ENCODE data around the gene SYT6.

SYT6 gene

DNA sequence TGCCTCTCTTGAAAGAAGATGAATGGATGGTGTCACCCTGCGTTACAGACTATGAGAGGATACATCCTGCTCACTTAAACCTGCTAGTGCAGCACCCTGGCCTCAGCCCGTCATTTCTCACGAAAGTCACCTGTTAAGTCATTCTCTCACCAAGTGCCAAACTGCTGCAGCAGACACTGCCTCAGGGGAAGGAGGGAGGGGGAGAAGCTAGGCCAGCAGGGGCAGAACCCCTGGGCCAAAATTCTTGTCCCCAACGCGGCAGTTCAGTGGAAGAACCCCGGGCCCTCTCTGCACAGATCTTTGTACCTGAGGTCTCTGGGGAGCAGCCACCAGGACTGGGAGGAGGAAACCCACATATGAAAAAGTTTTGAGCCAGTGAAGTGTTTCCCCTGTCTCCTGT, 37.6 kb downstream of the SYT6 start:
- no peak for DNase-seq

DNA sequence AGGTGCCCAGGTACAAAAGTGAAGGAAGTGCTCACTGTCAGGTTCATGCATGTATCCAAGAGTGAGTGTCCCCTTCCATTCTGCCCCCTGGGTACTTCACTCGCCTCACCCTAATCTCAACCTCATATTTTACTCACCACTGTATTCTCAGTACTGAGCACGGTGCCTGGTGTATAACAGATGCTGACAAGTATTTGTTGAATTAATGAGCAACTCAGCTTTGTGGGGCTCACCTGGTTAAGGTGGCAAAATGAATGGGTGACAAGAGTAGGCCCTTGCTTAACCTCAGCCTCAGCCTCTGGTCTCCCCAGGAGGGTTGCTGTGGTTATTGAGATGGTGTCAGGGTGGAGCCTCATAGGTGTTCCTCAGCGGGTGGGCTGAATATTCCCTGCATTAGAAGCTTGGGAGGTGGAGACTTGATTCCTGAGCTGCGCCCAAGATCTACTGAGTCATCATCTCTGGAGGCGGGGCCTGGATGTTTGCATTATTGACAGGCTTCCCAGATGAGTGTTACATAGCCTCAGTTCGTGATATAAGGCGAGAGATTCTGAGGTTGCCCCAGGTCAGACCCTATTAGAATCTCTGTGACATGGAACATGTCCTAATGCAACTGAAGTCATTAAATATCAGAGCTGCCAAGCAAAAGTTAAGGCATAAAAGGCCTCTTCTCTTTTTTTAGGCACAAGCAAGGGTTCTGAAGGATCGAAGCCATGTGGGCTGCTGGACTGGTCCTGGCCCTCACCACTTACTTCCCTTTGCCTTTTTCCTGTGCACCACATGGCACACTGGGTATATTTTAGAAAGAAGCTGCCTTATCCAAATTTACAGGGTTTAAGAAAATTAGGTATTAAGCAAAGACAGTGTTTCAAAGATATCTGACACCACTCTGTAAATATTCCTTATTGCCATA, 39.2 kb downstream of the SYT6 start:
- DNase-seq = no peak

DNA sequence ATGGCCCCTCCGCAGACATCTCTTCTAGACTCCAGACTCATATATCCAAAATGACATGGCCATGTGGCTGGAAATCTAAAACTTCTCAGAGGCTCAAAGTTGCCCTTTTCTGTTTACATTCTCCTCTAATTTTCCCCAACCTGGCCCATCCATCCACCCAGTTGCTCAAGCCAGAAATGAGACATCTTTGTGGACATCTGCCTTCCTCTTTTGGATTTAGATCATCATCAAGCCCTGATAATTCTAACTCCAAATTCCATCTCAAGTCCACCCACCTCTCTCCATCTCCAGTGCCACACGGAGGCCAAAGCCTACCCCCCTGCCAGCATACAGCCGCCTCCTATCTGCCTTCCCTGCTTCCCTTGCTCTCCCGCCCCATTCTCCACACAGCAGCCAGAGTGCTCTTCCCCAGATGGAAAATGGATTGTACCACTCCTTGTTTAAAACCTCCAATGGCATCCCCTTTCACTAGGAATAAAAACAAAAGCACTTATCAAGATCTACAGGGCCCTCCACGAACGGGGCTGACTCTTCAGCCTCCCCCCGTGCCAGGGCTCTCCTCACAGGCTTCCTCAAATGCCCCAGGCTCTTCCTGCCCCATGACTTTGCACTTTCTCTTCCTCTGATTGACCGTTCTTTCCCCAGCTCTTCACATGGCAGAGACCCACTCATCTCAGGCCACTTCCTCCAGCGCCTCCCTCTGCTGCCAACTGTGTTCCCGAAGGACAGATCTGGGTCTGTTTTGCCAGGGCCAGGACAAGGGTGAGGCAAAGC, 40.1 kb downstream of the SYT6 start:
- DNase-seq = no peak

DNA sequence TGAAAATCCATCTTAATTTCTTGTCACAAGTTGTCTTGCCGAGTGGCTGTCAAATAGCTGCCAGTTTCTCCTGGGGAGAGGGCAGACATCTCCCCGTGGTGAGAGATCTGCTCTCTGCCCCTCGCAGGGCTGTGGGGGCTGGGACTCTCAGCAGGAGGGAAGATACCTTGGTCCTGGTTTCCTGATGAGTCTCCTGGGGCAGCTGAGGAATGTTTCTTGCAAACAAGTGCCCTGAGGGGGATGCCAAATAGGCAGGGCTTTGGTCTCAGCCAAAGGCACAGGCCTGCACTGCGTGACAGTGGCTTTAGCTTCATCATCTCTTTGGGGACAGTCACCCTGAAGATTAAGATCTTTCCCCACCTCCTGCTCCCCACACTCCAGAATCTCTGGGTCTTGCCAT, 40.9 kb downstream of the SYT6 start:
- no peak for DNase-seq

DNA sequence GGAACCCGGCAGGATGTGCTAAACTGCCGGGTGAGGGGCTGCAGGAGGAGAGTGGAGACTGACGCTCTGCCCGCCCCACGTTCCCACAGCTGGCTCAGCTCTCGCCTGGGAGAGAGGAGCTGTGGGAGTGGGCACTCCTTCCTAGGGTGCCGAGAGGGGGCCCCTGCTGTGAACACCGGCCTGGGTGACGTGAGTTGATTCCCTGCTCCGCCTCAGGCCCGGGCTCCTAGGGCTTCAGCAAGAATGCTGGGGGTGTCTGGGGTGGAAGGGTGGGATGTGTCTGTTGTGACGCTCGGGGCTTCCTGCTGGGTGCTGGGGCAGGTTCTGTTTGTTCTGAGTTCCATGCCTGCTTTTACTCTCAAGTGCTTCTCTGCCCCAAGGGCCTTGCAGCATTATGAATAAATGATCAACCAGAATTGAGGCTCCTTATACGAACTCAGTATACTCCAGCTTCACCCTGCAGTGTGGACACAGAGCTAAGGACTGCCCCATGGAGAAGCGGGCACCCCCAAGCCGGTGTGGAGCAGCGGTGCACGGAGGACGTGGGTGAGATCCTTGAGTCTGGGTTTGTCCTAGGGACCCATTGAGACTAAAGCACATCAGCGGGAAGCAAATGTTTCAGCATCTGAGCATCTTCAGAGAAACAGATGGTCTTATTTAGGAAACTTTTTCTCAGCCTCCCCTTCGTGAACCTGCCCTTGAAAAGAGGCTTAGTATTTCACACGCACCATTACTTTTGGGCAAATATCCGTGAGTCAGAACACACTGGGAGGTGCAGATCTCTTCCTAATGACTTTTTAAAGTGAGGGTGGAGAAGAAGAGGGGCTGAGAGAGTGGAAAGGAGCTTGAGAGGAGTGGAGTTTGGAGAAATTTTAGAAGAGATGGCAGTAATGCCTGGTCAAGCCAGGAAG, 41.7 kb downstream of the SYT6 start:
- no peak for DNase-seq

DNA sequence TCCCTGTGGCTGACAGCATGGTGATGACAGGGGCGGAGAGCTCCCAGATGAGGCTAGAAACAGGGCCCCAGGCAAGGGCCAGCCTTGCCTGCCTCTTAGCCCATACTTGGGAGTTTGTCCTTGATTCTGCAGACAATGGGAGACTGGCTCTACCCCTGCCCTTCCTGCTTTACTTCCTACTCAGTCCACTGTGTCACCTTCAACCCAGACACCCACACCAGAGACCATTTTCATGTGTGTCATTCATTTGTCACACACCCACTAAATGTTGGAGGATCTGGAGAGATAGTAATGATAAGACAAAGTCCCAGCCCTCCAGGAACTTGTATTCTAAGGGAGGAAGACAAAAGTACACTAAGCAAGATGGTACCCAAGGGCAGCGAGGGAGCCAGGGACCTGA, 43.7 kb downstream of the SYT6 start:
- no peak for DNase-seq

DNA sequence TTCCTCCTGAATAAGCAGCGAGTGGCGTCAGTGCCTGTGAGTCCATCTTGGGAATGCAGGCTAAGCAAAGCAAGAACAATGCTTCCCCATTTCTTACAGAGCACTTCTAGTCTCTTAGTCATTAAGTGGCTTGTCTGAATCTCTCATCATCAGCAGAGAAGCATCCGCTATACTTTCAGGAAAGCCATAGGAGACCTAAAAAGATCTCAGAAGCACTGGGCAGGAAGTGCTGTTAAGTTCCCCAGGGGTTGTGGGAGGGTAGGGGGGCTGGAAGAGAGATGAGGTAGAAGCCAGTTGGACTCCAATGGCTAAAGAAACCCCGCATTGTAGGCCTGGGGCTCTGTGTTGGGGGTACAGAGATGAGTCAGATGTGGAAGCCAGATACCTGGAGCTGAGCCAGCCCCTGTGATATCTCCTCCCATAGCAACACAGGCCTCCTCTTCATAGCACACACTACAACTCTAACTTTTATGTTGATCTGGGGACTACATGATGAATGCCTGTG, 44.9 kb downstream of the SYT6 start:
- DNase-seq = no peak

DNA sequence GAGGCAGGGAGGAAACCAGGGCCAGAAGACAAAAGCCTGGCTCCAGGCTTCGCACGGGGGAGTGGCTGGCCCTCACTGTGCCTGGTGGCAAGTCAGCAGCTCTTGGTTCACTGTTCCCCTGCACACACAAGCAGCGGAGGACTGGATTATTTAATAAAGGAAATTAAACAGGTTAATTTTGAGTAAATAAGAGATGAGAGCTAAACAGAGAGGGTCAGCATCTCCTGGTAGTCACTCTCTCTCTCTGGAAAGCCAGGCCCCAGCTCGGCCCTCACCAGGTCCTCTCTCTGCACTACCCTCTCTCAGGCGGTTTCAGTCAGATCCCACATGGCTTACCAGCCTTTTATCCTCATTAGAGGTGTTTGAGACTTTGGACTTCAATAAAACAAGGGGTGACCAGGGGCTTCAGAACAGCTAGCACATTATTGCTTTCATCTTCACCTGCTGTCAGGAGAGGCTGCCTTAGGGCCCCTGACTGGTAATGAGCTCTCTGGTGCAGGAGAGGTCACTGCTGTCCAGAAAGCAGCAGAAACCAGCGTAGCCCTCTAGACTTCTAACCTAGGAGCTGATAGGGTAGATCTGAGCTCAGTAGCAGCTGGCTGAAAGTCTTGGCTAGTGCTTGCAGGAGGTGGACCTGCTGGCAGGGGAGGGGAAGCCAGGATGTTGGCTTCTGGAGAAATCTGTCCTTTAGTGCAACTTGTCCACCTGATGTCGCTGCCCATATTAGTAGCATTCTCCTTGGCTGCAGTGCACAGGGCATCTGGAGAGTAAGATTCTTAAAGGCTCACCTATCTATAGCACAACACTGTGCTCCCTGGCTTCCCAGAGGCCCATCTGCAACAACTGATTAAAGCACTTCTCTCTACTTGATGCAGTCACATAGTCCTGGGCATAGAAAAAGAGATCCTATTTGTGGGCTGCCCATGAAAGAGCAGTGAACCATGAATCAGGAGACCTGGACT, 45.9 kb downstream of the SYT6 start:
- no peak for DNase-seq

DNA sequence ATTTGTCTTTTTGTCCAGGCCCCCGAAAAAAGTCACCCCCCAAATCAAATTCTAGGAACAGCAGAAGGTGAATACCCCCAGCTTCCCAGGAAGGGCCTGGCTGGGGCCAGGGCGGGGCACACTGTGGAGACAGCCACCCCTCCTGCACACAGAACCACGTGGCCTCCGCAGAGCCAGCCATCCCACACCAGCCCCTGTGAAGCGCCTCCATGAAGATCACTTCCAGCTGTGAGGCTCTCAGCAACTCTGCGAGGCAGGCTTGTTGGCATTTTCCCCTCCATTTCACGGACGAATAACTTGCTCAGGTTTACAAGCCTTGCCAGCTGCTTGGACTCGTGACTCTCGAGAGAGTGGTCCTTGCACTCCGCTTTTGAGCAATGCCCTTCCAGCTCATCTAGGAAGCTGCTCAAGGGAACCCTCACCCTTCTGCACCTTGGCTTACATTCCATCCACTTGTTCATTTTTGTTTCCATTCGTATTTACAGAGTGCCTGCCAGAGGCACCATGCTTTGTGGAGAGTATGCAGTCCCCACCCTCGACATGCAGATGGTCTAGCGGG, 48.2 kb downstream of the SYT6 start:
- DNase-seq = no peak

DNA sequence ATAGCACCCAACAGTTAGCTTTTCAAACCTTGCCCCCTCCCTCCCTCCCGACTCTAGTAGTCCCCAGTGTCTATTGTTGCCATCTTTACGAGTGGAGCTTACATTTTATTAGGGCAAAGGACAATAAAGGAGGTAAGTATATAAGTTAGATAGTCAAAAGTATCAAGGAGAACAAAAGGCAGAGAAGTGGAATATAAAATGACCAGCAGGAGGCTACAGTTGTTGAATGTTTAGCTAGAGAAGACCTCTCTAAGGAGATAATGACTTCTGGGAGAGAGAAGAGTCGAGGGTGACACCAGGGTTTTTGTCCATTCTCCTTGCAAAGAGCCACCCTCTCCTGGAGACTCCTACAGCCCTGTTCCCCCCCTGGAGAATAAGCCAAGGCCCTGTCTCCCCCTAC, 48.7 kb downstream of the SYT6 start:
- DNase-seq = no peak

DNA sequence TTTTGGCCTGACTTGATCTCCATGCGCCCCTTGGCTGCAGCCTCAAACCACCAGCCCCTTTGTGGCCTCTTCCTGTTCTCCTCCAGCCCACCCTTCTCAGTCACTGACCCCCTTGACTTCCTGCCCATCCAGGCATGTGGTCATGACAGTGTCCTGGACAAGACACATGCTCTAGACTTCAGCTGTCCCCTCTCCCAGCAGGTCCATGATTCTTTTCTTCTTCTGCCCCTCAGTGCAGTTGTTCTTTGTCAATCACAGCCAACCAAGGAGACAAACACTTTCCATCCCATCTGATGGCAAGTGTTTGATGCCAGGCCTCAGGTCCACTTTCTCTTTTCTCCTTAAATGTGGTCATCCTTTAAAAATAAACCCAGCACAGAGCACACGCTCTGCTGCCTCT, 49.7 kb downstream of the SYT6 start:
- DNase-seq = no peak

DNA sequence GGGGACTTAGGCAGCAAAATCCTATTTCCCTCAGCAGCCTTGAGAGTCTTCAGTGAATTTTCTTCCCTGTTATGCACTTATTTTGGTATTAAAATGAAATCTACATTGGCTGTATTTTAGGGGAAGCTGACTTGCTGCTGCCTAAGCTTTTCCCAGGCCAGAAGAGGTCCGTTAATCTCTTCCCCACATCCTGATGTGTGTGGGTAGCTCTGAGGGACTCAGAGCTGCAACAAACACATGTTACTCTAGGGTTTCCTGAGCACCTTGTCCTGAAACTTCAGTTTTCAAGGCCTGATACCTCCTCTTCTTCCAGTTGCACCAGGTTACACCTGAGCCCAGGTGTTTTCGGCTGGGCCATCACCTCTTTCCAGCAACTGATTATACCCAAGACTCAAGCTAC, 51.5 kb downstream of the SYT6 start:
- DNase-seq = no peak

DNA sequence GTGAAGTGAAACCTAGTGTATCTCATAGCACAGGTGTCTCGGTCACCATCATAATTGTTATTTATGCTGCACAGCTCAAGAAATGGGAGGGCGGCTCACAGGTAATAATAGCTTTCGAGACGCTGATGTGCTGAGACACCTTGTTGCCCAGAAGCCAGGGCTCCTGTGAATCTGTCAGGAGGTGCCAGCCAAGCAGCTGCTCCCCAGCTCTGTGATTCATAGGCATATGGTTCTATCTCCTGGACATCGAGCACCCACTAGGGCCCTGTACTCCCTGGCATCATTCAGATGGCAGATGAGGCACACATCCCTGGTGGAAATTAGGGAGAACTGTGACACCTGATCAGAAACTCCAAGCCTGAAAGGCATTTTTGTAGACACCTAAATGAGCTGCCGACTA, 53.5 kb downstream of the SYT6 start:
- no peak for DNase-seq

DNA sequence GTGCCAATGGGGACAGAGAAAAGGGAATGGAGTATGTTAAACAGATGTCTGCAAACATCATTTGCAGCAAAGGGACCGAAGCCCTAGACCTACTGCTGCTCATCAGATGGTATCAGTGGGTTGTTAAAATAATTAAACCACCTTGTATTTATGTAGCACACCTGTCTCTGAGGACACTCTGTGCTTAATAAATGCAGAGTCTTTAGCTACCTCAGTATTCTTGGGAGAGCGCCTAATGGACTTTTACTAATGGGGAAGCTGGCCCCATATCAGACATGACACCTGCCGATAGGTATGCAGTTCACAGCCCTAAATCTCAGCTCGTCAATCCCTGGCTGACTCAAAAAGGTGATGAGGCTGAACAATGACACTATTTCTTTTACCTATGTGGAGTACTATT, 54.4 kb downstream of the SYT6 start:
- no peak for DNase-seq

DNA sequence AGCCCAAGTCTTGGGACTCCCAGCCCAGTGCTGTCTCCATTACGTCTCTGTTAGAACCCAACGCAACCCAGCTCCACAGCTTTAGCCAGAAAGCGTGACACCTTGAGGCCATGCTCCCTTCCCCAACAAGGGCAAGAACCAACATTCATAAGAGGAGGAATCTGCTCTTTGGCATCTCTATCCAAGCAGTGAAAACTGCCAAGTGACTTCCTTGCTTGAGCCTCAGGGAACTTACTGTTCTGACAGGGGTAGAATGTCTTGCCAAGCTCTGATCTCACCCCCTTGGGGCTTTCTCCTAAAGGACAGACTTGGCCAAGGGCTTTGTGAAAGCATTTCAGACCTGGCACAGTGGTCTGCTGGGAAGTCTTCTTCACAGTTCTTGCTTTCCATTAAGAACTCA, 56.6 kb downstream of the SYT6 start:
- no peak for DNase-seq

DNA sequence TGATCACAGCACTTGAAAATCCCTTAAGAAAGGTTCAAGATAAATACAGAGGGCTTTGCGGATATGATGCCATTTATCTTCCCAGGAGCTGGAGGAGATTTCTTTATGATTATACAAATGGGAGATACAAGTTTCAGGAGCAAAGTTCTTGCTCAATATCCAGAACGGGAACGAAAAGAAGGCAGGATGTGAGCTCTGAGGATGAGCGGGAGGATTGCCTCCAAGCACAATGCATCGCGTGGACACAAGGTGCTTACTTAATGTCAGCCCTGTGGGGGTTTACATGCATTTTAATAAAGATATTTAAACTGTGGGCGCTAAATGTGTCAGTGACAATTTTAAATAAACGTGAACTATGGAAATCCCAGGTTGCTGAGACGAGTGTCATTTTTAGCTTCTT, 59.0 kb downstream of the SYT6 start:
- no peak for DNase-seq

DNA sequence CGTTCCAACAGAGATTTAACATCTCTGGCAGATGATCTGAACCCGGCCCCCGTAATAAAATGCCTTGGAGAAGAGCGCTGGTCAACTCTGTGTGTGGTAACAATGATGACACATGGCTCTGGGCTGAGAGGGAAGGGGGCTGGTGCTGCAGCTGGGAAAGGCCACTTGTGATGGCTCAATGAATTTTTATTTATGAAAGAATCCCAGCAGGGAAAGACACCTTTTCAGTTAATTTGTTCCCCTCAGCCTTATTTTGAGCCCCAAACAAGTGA, 59.4 kb downstream of the SYT6 start:
- no peak for DNase-seq

DNA sequence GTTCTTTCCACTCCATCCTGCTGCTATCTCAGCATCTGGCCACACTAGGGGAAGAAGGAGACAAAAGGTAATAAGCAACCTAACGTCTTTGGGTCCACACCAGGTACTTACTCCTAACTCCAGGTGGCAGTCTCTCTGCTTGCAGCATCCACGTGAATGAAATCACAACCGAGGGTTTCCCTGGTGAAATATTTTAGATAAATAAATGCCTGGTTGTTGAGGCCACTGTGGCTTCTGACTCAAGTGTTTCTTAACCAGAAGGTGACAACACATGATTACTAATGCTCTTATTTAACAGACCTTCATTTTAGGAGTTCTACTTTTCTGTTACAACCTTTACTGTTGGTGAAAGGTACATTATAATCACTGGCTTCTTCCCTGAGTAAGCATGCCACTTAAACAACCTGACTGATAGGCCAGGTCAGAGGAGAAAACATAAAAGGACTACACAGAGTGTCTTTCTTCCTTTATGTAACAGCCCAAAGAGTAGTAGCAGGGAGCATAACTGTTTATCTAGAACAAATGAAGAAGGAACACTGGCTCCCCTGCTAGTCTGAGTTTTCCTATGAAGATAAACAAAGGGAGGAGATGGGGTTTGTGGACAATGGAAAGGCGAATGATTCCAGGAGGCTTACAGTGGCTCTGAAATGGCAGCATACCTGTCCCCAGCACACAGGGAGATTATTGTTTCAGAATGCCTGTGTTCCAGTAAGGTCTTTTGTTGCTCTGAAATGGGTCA, 59.9 kb downstream of the SYT6 start:
- no peak for DNase-seq

DNA sequence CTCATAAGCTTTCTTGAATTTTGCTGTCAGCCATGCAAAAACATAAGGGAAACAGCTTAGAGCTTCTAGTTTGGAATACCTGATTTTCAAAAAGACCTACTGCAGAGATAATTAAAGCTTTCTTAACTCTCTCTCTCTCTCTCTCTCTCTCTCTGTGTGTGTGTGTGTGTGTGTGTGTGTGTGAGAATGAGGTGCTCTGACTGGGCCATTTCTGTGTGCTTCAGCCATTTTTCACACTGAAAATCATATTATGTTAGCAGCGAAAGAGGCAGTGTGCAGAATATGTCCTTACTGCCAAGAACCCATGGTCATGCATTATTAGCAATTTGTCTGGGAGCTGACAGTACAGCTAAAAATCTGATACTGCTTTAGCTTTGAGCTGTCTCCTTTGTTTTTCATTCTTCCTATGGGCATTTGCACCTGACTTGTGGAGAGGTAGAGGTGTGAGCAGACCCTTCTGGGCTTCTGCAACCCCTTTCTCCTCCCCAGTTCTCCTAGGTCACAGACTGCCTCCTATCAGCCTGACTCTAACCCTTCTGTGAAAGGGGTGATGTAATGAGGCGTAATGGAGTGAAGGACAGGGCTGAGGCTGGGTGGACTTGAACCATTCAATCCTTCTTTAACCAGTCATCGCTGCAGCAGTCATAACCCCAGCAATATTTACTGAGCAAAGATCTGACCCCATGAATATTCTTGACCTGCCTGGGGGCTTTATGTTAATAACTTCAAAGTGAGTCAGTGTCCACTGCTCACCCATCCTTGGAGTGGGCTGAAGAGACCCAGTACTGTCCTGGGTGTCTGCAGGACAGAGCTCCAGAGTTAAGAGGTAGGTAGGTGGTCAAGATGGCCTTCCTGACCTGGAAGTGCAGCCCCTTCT, 61.2 kb downstream of the SYT6 start:
- DNase-seq = no peak

DNA sequence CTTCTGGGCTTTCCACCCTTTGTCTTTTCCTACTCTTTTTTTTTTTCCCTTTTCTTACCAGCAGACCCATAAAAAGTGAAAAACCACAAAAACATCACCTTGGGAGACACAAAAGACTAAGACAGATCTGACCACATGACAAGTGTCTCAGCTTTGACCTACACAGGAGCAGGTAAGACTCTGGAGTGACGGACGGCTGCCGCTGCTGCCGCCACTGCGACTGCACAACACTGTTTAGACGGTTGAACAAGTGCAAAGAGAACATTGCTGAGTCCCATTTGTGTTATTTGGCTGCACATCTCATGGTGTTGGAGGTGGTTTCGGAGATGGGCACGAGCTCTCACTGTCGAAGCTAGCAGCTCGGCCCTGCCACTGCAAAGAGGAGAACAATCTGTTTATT, 62.0 kb downstream of the SYT6 start:
- no peak for DNase-seq

All from activated CD4-positive, CD25-positive, alpha-beta regulatory T cell (primary cell).